Suprapubic skin (tissue), 4 donors: Measurements from ENCODE around the gene UGT1A3. TPM values are rescaled to one million over a fixed set of nuclear protein-coding genes. Genes with fewer than 3 reads are reported as not detected.
A peak's percentile ranks its signal among the peaks of the same experiment; 100 is the strongest.

Source experiments
- DNase-seq, 2 donors: peaks; one replicate each; pipeline ENCODE4 v3.0.0-alpha.2; 2019; ENCODE audit warnings: low spot score in 2 of 2
- H3K27ac ChIP-seq: fragments of 200-600 bp; sonication (generic); one replicate; pipeline ENCODE4 v1.5.1; 2019
- H3K27me3 ChIP-seq: fragments of 200-600 bp; sonication (generic); one replicate; pipeline ENCODE4 v1.5.1; 2019
- H3K36me3 ChIP-seq: fragments of 200-600 bp; sonication (generic); one replicate; pipeline ENCODE4 v1.5.1; 2019
- H3K4me1 ChIP-seq: fragments of 200-600 bp; sonication (generic); one replicate; pipeline ENCODE4 v1.5.1; 2019
- H3K4me3 ChIP-seq: fragments of 200-600 bp; sonication (generic); one replicate; pipeline ENCODE4 v1.5.1; 2019; ENCODE audit warnings: mild to moderate bottlenecking
- H3K9me3 ChIP-seq: fragments of 200-600 bp; sonication (generic); one replicate; pipeline ENCODE4 v1.5.1; 2019
- CTCF ChIP-seq, 2 donors: fragments of 200-600 bp in 1 of 2; fragments of 450-650 bp in 1 of 2; sonication (generic) in 1 of 2; IDR thresholded peaks; one replicate each; pipeline ENCODE4 v1.5.1; 2016 to 2019; ENCODE audit warnings: antibody characterized with exemption in 2 of 2, mild to moderate bottlenecking in 1 of 2, moderate library complexity in 1 of 2
- EP300 ChIP-seq: sonication (generic); formaldehyde crosslinking; IDR thresholded peaks from one replicate; pipeline ENCODE4 v1.6.1; 2017; ENCODE audit warnings: antibody characterized with exemption
- POLR2A ChIP-seq, 2 donors: fragments of 450-650 bp; IDR thresholded peaks; one replicate each; pipeline ENCODE4 v1.6.1; 2017; ENCODE audit warnings: antibody characterized with exemption in 2 of 2, mild to moderate bottlenecking in 2 of 2, moderate library complexity in 2 of 2
- POLR2AphosphoS5 ChIP-seq, 3 donors: sonication (generic); formaldehyde crosslinking; IDR thresholded peaks; one replicate each; pipeline ENCODE4 v1.6.1; 2017; ENCODE audit warnings: antibody characterized with exemption in 3 of 3
- WGBS: methylation state at CpG from one replicate; pipeline ENCODE4 v1.1.5; 2018; 5-methylcytosine and 5-hydroxymethylcytosine counted together
- total RNA-seq, 4 donors: library from RNA; depleted of rRNA; stranded (reverse); fragments of >200 nt; gene quantifications; one replicate each; pipeline ENCODE4 v1.1.0, GENCODE V29; 2016

Gene UGT1A3
- total RNA-seq, 4 donors from 2014 or later: 0.98 to 3.0 TPM; not detected in 2

- no peaks in the 10 kb centered on the region for H3K36me3 ChIP-seq
- H3K27me3 ChIP-seq: peaks cover 8% of the 10 kb centered on the region
- DNase-seq: peak; percentile 25 to 34
- no peaks in the 10 kb centered on the region for H3K9me3 ChIP-seq
- no peak overlapping the region for H3K27ac ChIP-seq
- WGBS: 72% methylated on average over 3 of the region's 3 CpGs
- H3K4me3 ChIP-seq: no peak overlapping the region
- H3K4me1 ChIP-seq: no peaks in the 10 kb centered on the region
- TF ChIP-seq EP300: no peak
- no peak for TF ChIP-seq POLR2AphosphoS5 (IDR thresholded peaks at IDR 0.05)
- no peak for TF ChIP-seq CTCF (IDR thresholded peaks at IDR 0.05)
- TF ChIP-seq POLR2A (IDR thresholded peaks at IDR 0.05): no peak
These were observed 84.6 kb downstream of the UGT1A3 start for GRCh38 chr2:233813236-233814055.

DNA sequence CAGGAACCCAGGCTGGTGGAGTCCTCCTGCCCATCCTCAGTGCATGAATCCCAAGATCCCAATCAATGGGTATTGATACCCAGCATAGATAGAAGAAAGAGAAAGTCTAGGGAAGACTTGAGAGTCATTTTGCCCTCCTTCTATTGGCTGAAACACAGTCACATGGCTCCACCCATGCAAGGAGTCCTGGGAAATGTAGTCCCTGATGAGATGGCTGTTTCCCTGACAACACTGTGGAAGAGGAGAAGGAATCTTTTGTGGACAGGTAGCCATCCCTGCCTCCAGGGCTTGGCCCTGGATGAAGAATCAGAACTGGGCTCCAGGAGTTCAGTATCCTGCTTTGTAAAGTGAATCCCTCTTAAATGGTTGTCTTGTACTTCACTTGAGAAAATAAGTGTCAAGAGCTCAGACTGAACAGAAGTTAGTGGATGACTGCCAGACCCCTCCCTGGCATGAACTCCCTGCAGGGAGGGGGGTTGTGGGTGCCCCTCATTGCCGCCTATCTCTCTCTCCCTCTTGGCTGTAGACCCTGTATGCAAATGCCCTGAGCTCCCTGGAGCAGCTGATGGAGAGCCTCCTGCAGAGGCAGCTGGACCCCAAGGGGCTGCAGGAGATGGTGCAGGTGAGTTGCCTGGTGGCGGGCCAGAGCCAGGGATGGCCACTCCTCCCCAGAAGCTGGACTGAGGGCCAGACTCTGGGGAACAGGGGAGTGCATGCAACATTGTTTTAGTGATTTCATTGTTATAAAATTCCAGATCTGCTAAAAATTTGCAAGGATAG lies 85.4 kb downstream of the UGT1A3 start:
- peaks cover under 1% of the 10 kb centered on the region for H3K27me3 ChIP-seq
- WGBS: 42% methylated on average over 2 of the region's 2 CpGs
- H3K4me1 ChIP-seq: no peaks in the 10 kb centered on the region
- H3K27ac ChIP-seq: no peak overlapping the region
- TF ChIP-seq POLR2A (IDR thresholded peaks at IDR 0.05) (no peak), POLR2AphosphoS5 (IDR thresholded peaks at IDR 0.05) (no peak), EP300 (no peak), CTCF (IDR thresholded peaks at IDR 0.05) (no peak)
- no peak overlapping the region for H3K4me3 ChIP-seq
- no peaks in the 10 kb centered on the region for H3K9me3 ChIP-seq
- peak; percentile 26 to 58 for DNase-seq
- H3K36me3 ChIP-seq: no peaks in the 10 kb centered on the region

DNA sequence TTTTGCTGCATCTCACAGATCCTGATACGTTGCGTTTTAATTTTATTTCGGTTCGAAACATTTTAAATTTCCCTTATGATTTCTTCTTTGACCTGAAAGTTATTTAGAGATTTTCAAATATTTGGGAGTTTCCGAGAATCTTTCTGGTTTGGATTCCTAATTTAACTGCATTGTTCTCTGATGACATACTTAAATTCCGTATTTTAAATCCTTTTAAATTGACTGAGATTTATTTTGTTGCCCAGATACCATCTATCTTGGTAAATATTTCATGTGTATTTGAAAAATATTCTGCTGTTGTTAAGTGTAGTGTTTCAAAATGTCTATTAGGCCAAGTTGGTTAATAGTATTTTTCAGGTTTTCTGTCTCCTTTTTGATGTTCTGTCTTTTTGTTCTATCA lies 87.0 kb downstream of the UGT1A3 start:
- no peak overlapping the region for H3K4me3 ChIP-seq
- no peaks in the 10 kb centered on the region for H3K36me3 ChIP-seq
- TF ChIP-seq CTCF (IDR thresholded peaks at IDR 0.05): no peak
- TF ChIP-seq POLR2A (IDR thresholded peaks at IDR 0.05): no peak
- no peak for TF ChIP-seq POLR2AphosphoS5 (IDR thresholded peaks at IDR 0.05)
- no peak for TF ChIP-seq EP300
- no peaks in the 10 kb centered on the region for H3K4me1 ChIP-seq
- H3K27ac ChIP-seq: no peak overlapping the region
- DNase-seq: no peak
- no peaks in the 10 kb centered on the region for H3K9me3 ChIP-seq
- WGBS: 70% methylated on average over 6 of the region's 6 CpGs
- H3K27me3 ChIP-seq: no peaks in the 10 kb centered on the region

DNA sequence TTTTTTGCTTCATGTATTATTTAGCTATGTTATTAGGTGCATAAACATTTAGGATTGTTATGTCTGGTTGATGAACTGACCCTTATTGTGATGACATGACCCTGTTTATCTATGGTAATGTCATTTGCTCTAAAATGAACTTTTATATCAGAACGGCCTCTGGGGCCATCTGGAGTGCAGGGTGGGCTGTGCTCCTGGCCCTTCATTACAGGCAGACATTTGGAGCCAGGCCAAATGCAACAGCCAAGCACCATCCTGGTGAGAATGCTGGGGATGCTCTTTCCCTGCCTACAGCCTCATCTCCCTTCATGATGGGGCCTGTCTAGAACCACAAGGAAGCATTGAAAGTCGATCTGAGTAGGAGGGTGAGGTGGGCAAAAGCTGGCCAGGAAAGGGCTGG lies 87.5 kb downstream of the UGT1A3 start:
- no peaks in the 10 kb centered on the region for H3K27me3 ChIP-seq
- no peak overlapping the region for H3K27ac ChIP-seq
- WGBS: 52% methylated on average over 2 of the region's 2 CpGs
- H3K4me3 ChIP-seq: no peak overlapping the region
- DNase-seq: peak in 1 of 2 donors; percentile 28
- no peaks in the 10 kb centered on the region for H3K9me3 ChIP-seq
- H3K4me1 ChIP-seq: no peaks in the 10 kb centered on the region
- H3K36me3 ChIP-seq: no peaks in the 10 kb centered on the region
- TF ChIP-seq POLR2A (IDR thresholded peaks at IDR 0.05): no peak
- TF ChIP-seq EP300: no peak
- TF ChIP-seq POLR2AphosphoS5 (IDR thresholded peaks at IDR 0.05): no peak

GRCh38 chr2:233816771-233817170 lies 87.9 kb downstream of the UGT1A3 start:
- peak; percentile 24 to 38 for DNase-seq
- 80% methylated on average over 4 of the region's 4 CpGs for WGBS
- H3K27ac ChIP-seq: no peak overlapping the region
- no peaks in the 10 kb centered on the region for H3K4me1 ChIP-seq
- TF ChIP-seq POLR2A (IDR thresholded peaks at IDR 0.05): no peak
- TF ChIP-seq EP300: no peak
- TF ChIP-seq CTCF (IDR thresholded peaks at IDR 0.05): no peak
- TF ChIP-seq POLR2AphosphoS5 (IDR thresholded peaks at IDR 0.05): no peak
- H3K4me3 ChIP-seq: no peak overlapping the region
- H3K9me3 ChIP-seq: no peaks in the 10 kb centered on the region
- H3K27me3 ChIP-seq: no peaks in the 10 kb centered on the region
- H3K36me3 ChIP-seq: no peaks in the 10 kb centered on the region
